Measurements from ENCODE around the gene RAD51B.
"Not testable (repeated sequence)": the region's sequence is repeated elsewhere in the genome, so short reads cannot be mapped to it uniquely, and the experiment has no call there.

Gene RAD51B

DNA sequence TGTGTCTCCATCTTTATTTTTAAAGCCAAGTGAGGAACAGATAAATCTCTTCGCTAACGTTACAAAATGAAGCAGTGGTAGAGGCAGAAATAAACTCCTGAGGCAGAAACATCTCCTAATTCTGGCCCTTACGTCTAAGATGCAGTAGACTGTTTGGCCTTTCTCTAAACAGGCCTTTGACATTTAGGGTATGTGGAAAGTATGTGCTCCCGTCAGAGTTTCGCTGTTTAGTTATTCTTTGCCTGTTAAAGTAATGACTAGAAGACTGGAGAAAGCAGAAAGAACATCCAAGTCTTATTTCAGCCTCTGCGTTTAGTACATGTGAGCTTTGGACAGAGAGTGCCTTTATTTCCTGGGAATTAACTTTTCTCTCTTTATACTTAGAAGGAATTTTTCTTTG is 216.6 kb downstream of the RAD51B start:
- H3K4me3 Mint-ChIP-seq, result no peak overlapping the region
- ATAC-seq (ENCODE audit: low read depth), result no peak
- DNase-seq (ENCODE audit: low spot score in 2 of 2), result no peak
- no peaks in the 10 kb centered on the region for H3K27me3 Mint-ChIP-seq
- peaks cover 10% of the 10 kb centered on the region for H3K36me3 Mint-ChIP-seq
- no peaks in the 10 kb centered on the region for H3K9me3 Mint-ChIP-seq
- H3K4me1 Mint-ChIP-seq, result peaks cover 7% of the 10 kb centered on the region
- H3K27ac Mint-ChIP-seq, result no peak overlapping the region

DNA sequence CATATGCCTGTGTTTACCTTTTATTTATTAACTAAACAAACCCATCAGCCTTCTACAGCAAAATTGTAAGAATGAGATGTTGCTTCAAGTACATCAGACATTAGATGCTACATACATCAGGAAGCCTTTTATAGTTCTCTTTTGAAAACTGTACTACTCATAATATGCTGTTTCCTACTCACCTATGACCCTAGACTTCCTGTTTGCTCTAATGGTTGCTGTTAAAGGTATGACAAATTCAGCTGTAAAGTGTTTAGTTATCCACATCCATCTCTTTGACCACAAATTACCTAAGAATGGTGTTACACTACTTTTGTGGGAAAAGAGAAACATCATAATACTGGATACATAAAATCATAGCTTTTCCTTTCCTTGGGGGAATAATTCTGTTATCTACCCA is 220.0 kb downstream of the RAD51B start:
- Mint-ChIP-seq H3K4me3 (no peak overlapping the region), H3K36me3 (peaks cover 5% of the 10 kb centered on the region), H3K4me1 (peaks cover 3% of the 10 kb centered on the region), H3K9me3 (no peaks in the 10 kb centered on the region), H3K27me3 (no peaks in the 10 kb centered on the region), H3K27ac (no peak overlapping the region)
- ATAC-seq (ENCODE audit: low read depth) (no peak), DNase-seq (ENCODE audit: low spot score in 2 of 2) (no peak)

DNA sequence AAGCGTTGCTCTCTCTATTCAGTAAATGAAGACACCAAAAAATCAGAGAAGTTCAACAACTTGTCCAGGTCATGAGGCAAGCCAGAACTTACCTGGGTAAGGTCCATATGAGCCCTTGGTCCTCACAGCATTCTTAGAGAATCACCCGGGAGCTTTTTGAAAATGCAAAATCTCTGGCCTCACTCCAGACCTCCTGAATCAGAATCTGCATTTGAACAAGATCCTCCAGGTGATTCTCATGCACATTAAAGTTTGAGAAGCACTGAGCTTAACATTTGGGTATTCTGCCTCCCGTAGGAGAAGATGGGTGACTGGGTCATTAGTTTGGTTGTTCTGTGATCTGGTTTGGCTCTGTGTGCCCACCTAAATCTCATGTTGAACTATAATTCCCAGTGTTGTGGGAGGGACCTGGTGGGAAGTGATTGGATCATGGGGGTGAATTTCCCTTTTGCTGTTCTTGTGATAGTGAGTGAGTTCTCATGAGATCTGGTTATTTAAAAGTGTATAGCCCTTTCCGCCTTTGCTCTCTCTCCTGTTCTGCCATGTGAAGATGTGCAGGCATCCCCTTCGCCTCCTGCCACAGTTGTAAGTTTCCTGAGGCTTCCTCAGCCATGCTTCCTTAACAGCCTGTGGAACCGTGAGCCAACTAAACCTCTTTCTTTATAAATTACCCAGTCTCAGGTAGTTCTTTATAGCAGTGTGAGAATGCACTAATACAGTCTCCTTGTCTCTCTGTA is 221.2 kb downstream of the RAD51B start:
- Mint-ChIP-seq H3K9me3 (no peaks in the 10 kb centered on the region), H3K4me3 (no peak overlapping the region), H3K36me3 (peaks cover 6% of the 10 kb centered on the region), H3K27me3 (no peaks in the 10 kb centered on the region), H3K27ac (no peak overlapping the region), H3K4me1 (peaks cover 3% of the 10 kb centered on the region)
- DNase-seq (ENCODE audit: low spot score in 2 of 2) (no peak), ATAC-seq (ENCODE audit: low read depth) (no peak)

DNA sequence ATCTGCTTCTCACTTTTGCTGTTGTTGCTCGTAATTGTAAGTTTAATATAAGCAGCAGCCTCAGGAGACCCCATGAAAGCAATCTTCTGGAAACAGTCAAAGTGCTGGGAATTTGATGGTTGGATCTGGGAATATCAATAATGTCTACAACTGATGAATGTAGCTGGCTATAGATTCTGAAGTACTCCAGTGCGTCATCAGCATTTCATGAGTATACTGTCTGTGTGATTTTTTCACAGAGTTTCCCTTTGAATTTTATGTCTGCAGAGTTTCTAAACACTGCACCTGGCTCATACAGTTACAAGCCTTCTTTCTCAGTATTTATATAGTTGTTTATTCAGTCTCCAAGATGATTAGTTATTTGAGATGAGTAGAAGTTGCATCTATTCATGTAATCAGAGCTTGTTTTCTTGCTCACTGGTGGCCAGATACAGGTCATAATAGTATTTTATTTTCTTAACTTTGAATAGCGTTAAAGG is 222.3 kb downstream of the RAD51B start:
- Mint-ChIP-seq H3K9me3 (no peaks in the 10 kb centered on the region), H3K27ac (no peak overlapping the region), H3K4me1 (peaks cover 3% of the 10 kb centered on the region), H3K27me3 (no peaks in the 10 kb centered on the region), H3K36me3 (peaks cover 6% of the 10 kb centered on the region), H3K4me3 (no peak overlapping the region)
- ATAC-seq (ENCODE audit: low read depth), result no peak
- no peak for DNase-seq (ENCODE audit: low spot score in 2 of 2)

DNA sequence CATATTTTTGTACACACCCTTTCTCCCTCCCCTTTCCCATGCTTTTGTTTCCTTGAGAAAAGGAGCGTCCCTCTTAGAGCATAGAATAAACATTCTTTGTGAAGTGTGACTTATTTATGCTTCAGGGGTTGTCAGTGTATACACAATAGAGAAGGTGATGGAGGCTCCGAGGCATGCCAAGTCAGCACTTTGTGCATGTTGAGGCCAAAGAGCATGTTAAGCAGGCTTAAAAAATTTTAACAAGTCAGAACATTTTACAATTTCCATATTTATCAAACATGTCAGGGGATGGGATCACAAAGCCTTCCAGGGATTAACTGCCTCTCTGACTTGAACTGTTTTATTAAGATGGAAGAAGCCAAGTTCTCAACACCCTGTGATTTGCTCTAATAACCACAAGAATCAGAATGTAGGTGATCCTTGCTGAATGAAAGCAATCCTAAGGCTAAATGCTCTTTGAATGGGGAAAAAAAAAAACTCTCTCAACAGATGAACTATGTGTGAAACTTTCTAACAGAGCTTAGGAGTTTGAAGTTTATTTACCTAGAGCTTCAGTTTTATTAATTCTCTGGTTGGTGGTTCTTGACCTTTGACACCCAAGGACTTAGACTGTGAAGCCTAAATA is 223.1 kb downstream of the RAD51B start:
- Mint-ChIP-seq H3K36me3 (peaks cover 6% of the 10 kb centered on the region), H3K4me1 (peaks cover 3% of the 10 kb centered on the region), H3K27ac (no peak overlapping the region), H3K9me3 (no peaks in the 10 kb centered on the region), H3K4me3 (no peak overlapping the region), H3K27me3 (no peaks in the 10 kb centered on the region)
- ATAC-seq (ENCODE audit: low read depth) (no peak), DNase-seq (ENCODE audit: low spot score in 2 of 2) (no peak)

DNA sequence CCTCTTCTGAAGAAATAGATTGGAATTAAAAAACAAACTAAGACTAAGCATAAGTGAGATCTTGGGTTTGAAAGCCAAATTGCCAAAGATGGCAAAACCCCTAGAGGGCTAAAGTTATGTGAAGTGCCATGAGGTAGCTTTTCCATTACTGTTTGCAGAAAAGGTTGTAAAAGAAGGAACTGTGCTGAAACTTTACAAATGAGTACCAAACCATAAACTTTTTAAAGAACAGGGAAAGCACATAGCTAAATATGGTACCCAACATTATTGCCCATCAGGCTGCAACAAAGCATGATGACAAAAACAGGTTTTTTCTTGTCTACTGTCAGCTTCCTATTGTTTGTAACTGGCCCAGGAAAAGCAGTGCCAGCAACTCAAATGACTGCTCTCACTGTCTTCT is 224.2 kb downstream of the RAD51B start:
- DNase-seq (ENCODE audit: low spot score in 2 of 2) (no peak), ATAC-seq (ENCODE audit: low read depth) (no peak)
- Mint-ChIP-seq H3K4me3 (no peak overlapping the region), H3K36me3 (peaks cover 8% of the 10 kb centered on the region), H3K27ac (no peak overlapping the region), H3K27me3 (no peaks in the 10 kb centered on the region), H3K4me1 (peaks cover 3% of the 10 kb centered on the region), H3K9me3 (no peaks in the 10 kb centered on the region)

DNA sequence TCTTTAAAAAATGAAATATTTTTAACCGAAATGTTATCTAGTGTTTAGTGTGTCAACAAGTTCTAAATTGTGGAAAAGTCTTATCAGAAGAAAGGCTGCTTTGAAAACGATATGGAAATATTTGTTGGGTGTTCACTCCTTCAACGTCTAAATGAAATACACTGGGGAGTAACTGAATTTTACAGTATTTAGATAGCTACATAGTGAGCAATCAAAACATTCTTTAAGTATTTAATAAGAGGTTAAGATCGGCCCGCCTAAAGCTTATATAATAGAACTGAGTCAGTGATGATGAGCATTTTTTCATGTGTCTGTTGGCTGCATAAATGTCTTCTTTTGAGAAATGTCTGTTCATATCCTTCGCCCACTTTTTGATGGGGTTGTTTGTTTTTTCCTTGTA is 228.3 kb downstream of the RAD51B start:
- no peak overlapping the region for H3K27ac Mint-ChIP-seq
- peaks cover 12% of the 10 kb centered on the region for H3K36me3 Mint-ChIP-seq
- no peak for DNase-seq (ENCODE audit: low spot score in 2 of 2)
- H3K4me3 Mint-ChIP-seq, result no peak overlapping the region
- no peak for ATAC-seq (ENCODE audit: low read depth)
- no peaks in the 10 kb centered on the region for H3K9me3 Mint-ChIP-seq
- no peaks in the 10 kb centered on the region for H3K27me3 Mint-ChIP-seq
- no peaks in the 10 kb centered on the region for H3K4me1 Mint-ChIP-seq

DNA sequence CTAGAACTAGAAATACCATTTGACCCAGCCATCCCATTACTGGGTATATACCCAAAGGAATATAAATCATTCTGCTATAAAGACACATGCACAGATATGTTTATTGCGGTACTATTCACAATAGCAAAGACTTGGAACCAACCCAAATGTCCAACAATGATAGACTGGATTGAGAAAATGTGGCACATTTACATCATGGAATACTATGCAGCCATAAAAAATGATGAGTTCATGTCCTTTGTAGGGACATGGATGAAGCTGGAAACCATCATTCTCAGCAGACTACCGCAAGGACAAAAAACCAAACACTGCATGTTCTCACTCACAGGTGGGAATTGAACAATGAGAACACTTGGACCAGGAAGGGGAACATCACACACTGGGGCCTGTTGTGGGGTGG is 229.2 kb downstream of the RAD51B start:
- ATAC-seq (ENCODE audit: low read depth); H3K9me3 Mint-ChIP-seq; DNase-seq (ENCODE audit: low spot score in 2 of 2); H3K4me1 Mint-ChIP-seq; H3K27ac Mint-ChIP-seq; H3K4me3 Mint-ChIP-seq; H3K27me3 Mint-ChIP-seq: not testable (repeated sequence)
- peaks cover 12% of the 10 kb centered on the region for H3K36me3 Mint-ChIP-seq

DNA sequence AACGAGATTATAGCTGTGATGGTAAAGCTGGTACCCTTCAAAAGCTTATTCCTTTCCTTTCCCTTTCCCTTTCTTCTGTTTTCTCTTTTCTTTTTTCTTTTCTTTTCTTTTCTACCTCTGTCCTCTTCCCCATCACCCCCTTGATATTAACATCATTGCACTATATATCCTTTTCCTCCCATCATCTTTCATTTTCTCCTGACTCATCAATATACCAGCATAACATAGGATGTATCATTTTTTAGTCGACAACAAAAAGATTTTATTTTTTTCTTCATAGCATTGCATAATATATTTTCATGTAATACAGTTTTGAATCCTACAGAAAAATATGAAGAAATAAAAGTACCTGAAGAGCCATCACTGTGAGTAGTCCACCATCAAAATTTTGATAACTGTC is 230.6 kb downstream of the RAD51B start:
- Mint-ChIP-seq H3K27me3 (no peaks in the 10 kb centered on the region), H3K4me3 (no peak overlapping the region), H3K9me3 (no peaks in the 10 kb centered on the region), H3K27ac (no peak overlapping the region), H3K4me1 (no peaks in the 10 kb centered on the region), H3K36me3 (peaks cover 10% of the 10 kb centered on the region)
- no peak for DNase-seq (ENCODE audit: low spot score in 2 of 2)
- no peak for ATAC-seq (ENCODE audit: low read depth)

DNA sequence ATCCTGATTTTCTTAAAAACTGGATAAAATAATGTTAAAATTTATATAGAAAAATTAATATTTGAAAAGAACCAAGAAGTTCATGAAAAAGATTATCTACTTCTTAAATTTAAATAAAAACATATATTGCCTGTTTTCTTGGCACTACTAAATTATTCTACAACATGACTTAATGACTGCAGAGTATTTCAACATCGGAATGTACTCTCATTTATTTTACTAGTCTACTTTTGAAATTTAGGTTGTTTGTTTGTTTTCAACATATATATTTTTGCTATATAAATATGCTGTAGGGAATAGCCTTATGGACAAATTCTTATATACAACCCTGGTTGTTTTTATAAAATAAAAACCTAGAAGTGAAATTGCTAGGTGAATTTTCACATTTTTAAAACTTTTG is 231.6 kb downstream of the RAD51B start:
- no peak overlapping the region for H3K27ac Mint-ChIP-seq
- peaks cover 10% of the 10 kb centered on the region for H3K36me3 Mint-ChIP-seq
- no peaks in the 10 kb centered on the region for H3K9me3 Mint-ChIP-seq
- no peak for ATAC-seq (ENCODE audit: low read depth)
- H3K4me1 Mint-ChIP-seq, result no peaks in the 10 kb centered on the region
- no peak for DNase-seq (ENCODE audit: low spot score in 2 of 2)
- H3K27me3 Mint-ChIP-seq, result no peaks in the 10 kb centered on the region
- no peak overlapping the region for H3K4me3 Mint-ChIP-seq

DNA sequence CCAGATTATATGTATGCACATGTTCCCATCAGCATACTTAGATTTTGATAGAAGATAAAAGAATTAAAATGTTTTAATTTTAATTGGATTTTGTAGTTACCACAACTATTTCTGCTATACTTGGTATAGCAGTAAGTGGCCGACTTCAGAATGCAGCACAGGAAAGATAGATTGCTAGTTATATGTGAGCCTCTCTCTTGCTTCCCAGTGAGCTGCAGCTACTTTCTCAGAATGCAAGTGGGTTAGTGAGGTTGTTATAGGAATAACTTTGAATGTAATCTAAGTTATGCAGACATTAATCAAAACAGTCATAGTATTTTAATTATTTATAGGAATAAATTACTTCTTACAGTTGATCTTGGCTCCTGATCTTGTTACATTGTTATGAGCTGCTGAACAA is 240.6 kb downstream of the RAD51B start:
- H3K27me3 Mint-ChIP-seq, result no peaks in the 10 kb centered on the region

DNA sequence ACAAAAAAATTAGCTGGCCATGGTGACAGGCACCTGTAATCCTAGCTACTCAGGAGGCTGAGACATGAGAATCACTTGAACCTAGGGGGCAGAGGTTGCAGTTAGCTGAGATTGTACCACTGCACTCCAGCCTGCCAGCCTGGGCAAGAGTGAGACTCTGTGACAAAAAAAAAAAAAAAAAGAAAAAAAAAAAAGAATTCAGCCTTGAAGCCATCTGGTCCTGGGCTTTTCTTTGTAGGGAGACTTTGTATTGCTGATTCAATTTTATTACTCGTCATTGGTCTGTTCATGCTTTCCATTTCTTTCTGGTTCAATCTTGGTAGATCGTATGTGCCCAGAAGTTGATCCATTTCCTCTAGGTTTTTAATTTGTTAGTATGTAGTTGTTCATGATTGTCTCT is 243.1 kb downstream of the RAD51B start:
- H3K4me3 Mint-ChIP-seq, result no peak overlapping the region
- H3K27me3 Mint-ChIP-seq, result no peaks in the 10 kb centered on the region
- H3K27ac Mint-ChIP-seq, result no peak overlapping the region
- peaks cover 13% of the 10 kb centered on the region for H3K9me3 Mint-ChIP-seq
- H3K36me3 Mint-ChIP-seq, result peaks cover 24% of the 10 kb centered on the region
- H3K4me1 Mint-ChIP-seq, result peaks cover 2% of the 10 kb centered on the region
- no peak for DNase-seq (ENCODE audit: low spot score in 2 of 2)
- no peak for ATAC-seq (ENCODE audit: low read depth)

More for the DNA sequence above, 240.6 kb downstream of the RAD51B start:
- Mint-ChIP-seq H3K36me3 (peaks cover 22% of the 10 kb centered on the region), H3K4me3 (no peak overlapping the region), H3K27ac (no peak overlapping the region), H3K9me3 (peaks cover 13% of the 10 kb centered on the region), H3K4me1 (peaks cover 2% of the 10 kb centered on the region)
- no peak for DNase-seq (ENCODE audit: low spot score in 2 of 2)
- ATAC-seq (ENCODE audit: low read depth), result no peak

DNA sequence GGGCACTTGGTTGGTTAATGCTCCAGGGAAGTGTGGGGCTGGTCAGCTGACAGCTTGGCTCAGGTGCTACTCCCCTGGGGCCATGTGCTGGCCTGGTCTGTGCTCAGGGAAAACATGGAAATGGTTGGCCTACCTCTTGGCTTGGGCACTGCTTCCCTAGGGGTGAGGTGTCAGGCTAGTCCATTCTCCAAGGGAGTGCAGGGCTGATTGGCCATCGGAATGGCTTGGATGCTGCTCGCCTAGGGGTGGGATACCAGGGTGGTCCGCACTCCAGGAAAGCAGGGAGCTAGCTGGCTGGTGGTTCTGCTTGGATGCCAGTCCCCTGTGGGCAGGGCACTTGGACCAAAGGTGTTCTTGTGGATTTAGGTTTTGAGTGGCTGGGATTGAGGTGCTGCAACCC is 245.7 kb downstream of the RAD51B start:
- ATAC-seq (ENCODE audit: low read depth) (no peak), DNase-seq (ENCODE audit: low spot score in 2 of 2) (no peak)
- H3K27me3 Mint-ChIP-seq, result no peaks in the 10 kb centered on the region
- no peak overlapping the region for H3K27ac Mint-ChIP-seq
- no peak overlapping the region for H3K4me3 Mint-ChIP-seq
- H3K36me3 Mint-ChIP-seq, result peaks cover 35% of the 10 kb centered on the region
- H3K9me3 Mint-ChIP-seq, result peaks cover 25% of the 10 kb centered on the region
- peaks cover 2% of the 10 kb centered on the region for H3K4me1 Mint-ChIP-seq

DNA sequence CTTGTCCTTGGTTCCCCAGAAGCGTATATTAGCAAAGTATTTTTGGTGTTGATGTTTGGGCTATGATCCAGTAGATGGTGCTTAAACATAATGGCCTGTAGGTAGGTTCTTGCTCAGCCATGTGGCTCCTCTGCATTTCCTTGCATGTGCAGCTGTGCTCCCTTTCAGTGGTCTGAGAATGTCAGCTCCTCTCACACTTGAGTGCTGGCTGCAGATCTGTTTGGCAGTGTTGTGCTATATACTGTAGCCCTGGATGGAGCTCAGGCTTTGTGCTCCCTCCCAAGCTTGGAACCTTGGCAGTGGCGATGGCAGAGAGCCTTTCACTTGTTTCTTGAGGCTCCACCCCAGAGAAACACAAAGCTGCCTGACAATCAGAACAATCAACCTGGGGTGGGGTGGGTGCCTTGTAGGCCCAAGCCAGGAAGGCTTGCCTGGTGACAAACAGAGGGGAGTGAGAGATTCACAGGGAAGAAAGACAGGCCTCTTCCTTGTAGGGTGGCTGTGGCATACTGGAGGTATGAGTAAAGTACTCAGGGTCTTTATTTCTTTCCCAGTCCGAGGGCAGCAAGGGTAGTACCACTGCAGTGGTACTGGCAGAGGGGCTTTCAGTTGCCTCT is 255.3 kb downstream of the RAD51B start:
- Mint-ChIP-seq H3K9me3 (peaks cover 23% of the 10 kb centered on the region), H3K36me3 (peaks cover 33% of the 10 kb centered on the region), H3K27me3 (no peaks in the 10 kb centered on the region), H3K4me3 (no peak overlapping the region), H3K27ac (no peak overlapping the region), H3K4me1 (peaks cover 14% of the 10 kb centered on the region)
- DNase-seq (ENCODE audit: low spot score in 2 of 2) (no peak), ATAC-seq (ENCODE audit: low read depth) (no peak)

Data from memory B cell (primary cell).